Suprapubic skin (tissue), 3 donors: Measurements from ENCODE around the gene TDRD9.

ENCODE experiments used
- CTCF ChIP-seq, 2 donors: fragments of 200-600 bp in 1 of 2; fragments of 450-650 bp in 1 of 2; sonication (generic) in 1 of 2; IDR thresholded peaks; one replicate each; pipeline ENCODE4 v1.5.1; 2016 to 2019; ENCODE audit warnings: antibody characterized with exemption in 2 of 2, mild to moderate bottlenecking in 1 of 2, moderate library complexity in 1 of 2
- POLR2A ChIP-seq, 2 donors: fragments of 450-650 bp; IDR thresholded peaks; one replicate each; pipeline ENCODE4 v1.6.1; 2017; ENCODE audit warnings: antibody characterized with exemption in 2 of 2, mild to moderate bottlenecking in 2 of 2, moderate library complexity in 2 of 2

GRCh38 chr14:103931422-103931821 lies 3.2 kb downstream of the TDRD9 start:
- TF ChIP-seq CTCF (IDR thresholded peaks at IDR 0.05) (no peak), POLR2A (IDR thresholded peaks at IDR 0.05) (no peak)
